Transverse colon (tissue), 4 donors: ENCODE results near the gene BEST2. TPM values are rescaled to one million over a fixed set of nuclear protein-coding genes. Genes with fewer than 3 reads are reported as not detected.

Experiments used
- DNase-seq: peaks from one replicate; pipeline ENCODE4 v3.0.0-alpha.2; 2019
- H3K27ac ChIP-seq, 4 donors: fragments of 200-600 bp; sonication (generic); 2 replicates each; pipeline ENCODE4 v1.5.1; 2016 to 2018; ENCODE audit warnings: inconsistent platforms in 4 of 4
- H3K27me3 ChIP-seq: fragments of 200-600 bp; sonication (generic); 2 replicates; pipeline ENCODE4 v1.5.1; 2017; ENCODE audit warnings: inconsistent platforms
- H3K36me3 ChIP-seq, 4 donors: fragments of 200-600 bp; sonication (generic); 2 replicates each; pipeline ENCODE4 v1.5.1; 2017 to 2019; ENCODE audit warnings: inconsistent platforms in 4 of 4
- H3K4me1 ChIP-seq, 4 donors: fragments of 200-600 bp; sonication (generic); 2 replicates each; pipeline ENCODE4 v1.5.1; 2017 to 2020; ENCODE audit warnings: inconsistent platforms in 4 of 4
- H3K4me3 ChIP-seq, 4 donors: fragments of 200-600 bp; sonication (generic); 1 replicate in 1 of 4; 2 replicates in 3 of 4; pipeline versions ENCODE4 v1.5.1 to v1.6.1; 2017 to 2019; ENCODE audit warnings: inconsistent platforms in 4 of 4
- H3K9me3 ChIP-seq, 2 donors: fragments of 200-600 bp; sonication (generic); 2 replicates each; pipeline ENCODE4 v1.5.1; 2017 to 2019; ENCODE audit warnings: inconsistent platforms in 2 of 2
- EP300 ChIP-seq: sonication (generic); formaldehyde crosslinking; IDR thresholded peaks from one replicate; pipeline ENCODE4 v1.6.1; 2017; ENCODE audit warnings: antibody characterized with exemption, low read depth
- POLR2A ChIP-seq: fragments of 450-650 bp; IDR thresholded peaks from one replicate; pipeline ENCODE4 v1.6.1; 2016; ENCODE audit warnings: antibody characterized with exemption, mild to moderate bottlenecking, moderate library complexity
- POLR2AphosphoS5 ChIP-seq, 3 donors: sonication (generic); formaldehyde crosslinking; IDR thresholded peaks; one replicate each; pipeline ENCODE4 v1.6.1; 2016; ENCODE audit warnings: antibody characterized with exemption in 3 of 3
- WGBS, 2 donors: methylation state at CpG; one replicate each; pipeline ENCODE4 v1.1.5; 2018; ENCODE audit warnings: low coverage in 1 of 2; 5-methylcytosine and 5-hydroxymethylcytosine counted together
- in situ Hi-C, 4 donors: fragments of 200-750 bp; cut with MboI; loops; one replicate each; pipeline versions ENCODE4 v1.15.0 to v1.15.1; 2017; ENCODE audit warnings: low sequenced_read_pairs in 3 of 4, low pct_ligation_motif_present in 1 of 4, low pct_unique_long_range_greater_than_20kb in 1 of 4
- intact Hi-C: fragments of 100-400 bp; cut with DNase I; formaldehyde crosslinking; loops from one replicate; pipeline ENCODE4 v1.15.1; 2023; ENCODE audit warnings: low total_unique reads
- total RNA-seq, 4 donors: library from RNA; depleted of rRNA; stranded (reverse); fragments of >200 nt; gene quantifications; one replicate each; pipeline ENCODE4 v1.1.0, GENCODE V29; 2016
- TF ChIP-seq, protein P1 (sequence below), 5 experiments: fragments of 200-600 bp in 3 of 5; fragments of 450-650 bp in 2 of 5; sonication (generic) in 3 of 5; IDR thresholded peaks; 1 replicate in 2 of 5; 2 replicates in 3 of 5; pipeline ENCODE4 v1.5.1; 2016 to 2017; ENCODE audit warnings: antibody characterized with exemption in 5 of 5, inconsistent platforms in 3 of 5, mild to moderate bottlenecking in 2 of 5, moderate library complexity in 1 of 5

The BEST2 gene
- total RNA-seq, 4 donors from 2014 or later, result 121 to 325 (median 141) TPM

GRCh38 chr19:12790628-12791344, 39.2 kb downstream of the BEST2 start:
- no peak for DNase-seq
- H3K9me3 ChIP-seq, result no peaks in the 10 kb centered on the region
- peak overlapping the region; percentile 56 to 90 (median 87) for H3K4me3 ChIP-seq
- peak overlapping the region; percentile 97 to 99 (median 98) for H3K27ac ChIP-seq
- 1 to 2% methylated on average over 8 to 22 of the region's 22 CpGs for WGBS, 2 donors
- H3K27me3 ChIP-seq, result no peaks in the 10 kb centered on the region
- H3K4me1 ChIP-seq, result peaks cover 29 to 64% (median 55%) of the 10 kb centered on the region in 4 donors
- intact Hi-C loops (no loop called here), in situ Hi-C loops (no loop called here)
- TF ChIP-seq POLR2A, result no peak
- TF ChIP-seq, protein P1, sequence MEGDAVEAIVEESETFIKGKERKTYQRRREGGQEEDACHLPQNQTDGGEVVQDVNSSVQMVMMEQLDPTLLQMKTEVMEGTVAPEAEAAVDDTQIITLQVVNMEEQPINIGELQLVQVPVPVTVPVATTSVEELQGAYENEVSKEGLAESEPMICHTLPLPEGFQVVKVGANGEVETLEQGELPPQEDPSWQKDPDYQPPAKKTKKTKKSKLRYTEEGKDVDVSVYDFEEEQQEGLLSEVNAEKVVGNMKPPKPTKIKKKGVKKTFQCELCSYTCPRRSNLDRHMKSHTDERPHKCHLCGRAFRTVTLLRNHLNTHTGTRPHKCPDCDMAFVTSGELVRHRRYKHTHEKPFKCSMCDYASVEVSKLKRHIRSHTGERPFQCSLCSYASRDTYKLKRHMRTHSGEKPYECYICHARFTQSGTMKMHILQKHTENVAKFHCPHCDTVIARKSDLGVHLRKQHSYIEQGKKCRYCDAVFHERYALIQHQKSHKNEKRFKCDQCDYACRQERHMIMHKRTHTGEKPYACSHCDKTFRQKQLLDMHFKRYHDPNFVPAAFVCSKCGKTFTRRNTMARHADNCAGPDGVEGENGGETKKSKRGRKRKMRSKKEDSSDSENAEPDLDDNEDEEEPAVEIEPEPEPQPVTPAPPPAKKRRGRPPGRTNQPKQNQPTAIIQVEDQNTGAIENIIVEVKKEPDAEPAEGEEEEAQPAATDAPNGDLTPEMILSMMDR (IDR thresholded peaks at IDR 0.05), result no peak
- TF ChIP-seq EP300, result no peak
- TF ChIP-seq POLR2AphosphoS5 (IDR thresholded peaks at IDR 0.05), result no peak
- H3K36me3 ChIP-seq, result no peaks in the 10 kb centered on the region

- peak within 1 kb of the TSS; percentile 56 to 90 (median 87) for H3K4me3 ChIP-seq
- H3K27ac ChIP-seq, result peak within 1 kb of the TSS; percentile 97 to 99 (median 98)
- in situ Hi-C loops, result no loop called here
- no peaks in the 10 kb centered on the region for H3K36me3 ChIP-seq
- intact Hi-C loops, result no loop called here
- H3K4me1 ChIP-seq, result peaks cover 28 to 64% (median 55%) of the 10 kb centered on the region in 4 donors
- H3K27me3 ChIP-seq, result no peaks in the 10 kb centered on the region
- TF ChIP-seq, protein P1 (IDR thresholded peaks at IDR 0.05), result peak in 2 of 5 experiments; percentile 21 to 48
- TF ChIP-seq POLR2AphosphoS5 (IDR thresholded peaks at IDR 0.05) (peak; percentile 100), POLR2A (peak; percentile 100), EP300 (peak; percentile 99)
- DNase-seq, result peak; percentile 99
- 0% methylated on average over 51 of the region's 73 CpGs; no CpG with 5 or more reads in 1 of the 2 donors for WGBS, 2 donors
- no peaks in the 10 kb centered on the region for H3K9me3 ChIP-seq
Observed at GRCh38 chr19:12791345-12792050, 39.9 kb downstream of the BEST2 start, which contains the start of gene JUNB. JUNB (plus strand) TSS chr19:12791486; CDS start chr19:12791772, 286 bp downstream.

- WGBS, 2 donors, result 0% methylated on average over 51 of the region's 84 CpGs; no CpG with 5 or more reads in 1 of the 2 donors
- no peaks in the 10 kb centered on the region for H3K36me3 ChIP-seq
- peak overlapping the region; percentile 97 to 99 (median 98) for H3K27ac ChIP-seq
- H3K4me1 ChIP-seq, result peaks cover 21 to 60% (median 47%) of the 10 kb centered on the region in 4 donors
- peak overlapping the region; percentile 38 to 90 (median 87) for H3K4me3 ChIP-seq
- TF ChIP-seq POLR2AphosphoS5 (IDR thresholded peaks at IDR 0.05) (peak; percentile 77 to 97 (median 87)), POLR2A (peak; percentile 59), EP300 (no peak)
- TF ChIP-seq, protein P1 (IDR thresholded peaks at IDR 0.05), result peak in 1 of 5 experiments; percentile 20
- no peaks in the 10 kb centered on the region for H3K27me3 ChIP-seq
- intact Hi-C loops (no loop called here), in situ Hi-C loops (no loop called here)
- DNase-seq, result peak; percentile 79
- no peaks in the 10 kb centered on the region for H3K9me3 ChIP-seq
Observed at GRCh38 chr19:12792051-12792852, 40.7 kb downstream of the BEST2 start.
